LNCaP clone FGC (cell line): Measurements from ENCODE around the gene ACTN3.

Experiments used
- DNase-seq: peaks from one replicate; pipeline ENCODE4 v3.0.0-alpha.2; 2011; ENCODE audit warnings: low read depth
- H3K4me3 ChIP-seq: 2 replicates; pipeline ENCODE4 v1.5.1; 2011; ENCODE audit warnings: mild to moderate bottlenecking, low read depth, low read length, control low read depth
- CTCF ChIP-seq: IDR thresholded peaks from 2 replicates; pipeline ENCODE4 v1.5.1; 2012; ENCODE audit warnings: mild to moderate bottlenecking; ENCODE audit not compliant: control insufficient read depth, insufficient read depth; ENCODE audit errors: extremely low read depth

ACTN3 gene

GRCh38 chr11:66545701-66546367, 869 bp upstream of the ACTN3 start, which contains the start of gene ZDHHC24:
Gene ZDHHC24 (minus strand): TSS chr11:66546048. CDS start chr11:66546003, 45 bp downstream.
- H3K4me3 ChIP-seq: peak within 1 kb of the TSS; percentile 76
- peak; percentile 89 for DNase-seq
- no peak for TF ChIP-seq CTCF

- no peak for TF ChIP-seq CTCF
Observed at GRCh38 chr11:66546966-66547661, 411 bp downstream of the ACTN3 start.

GRCh38 chr11:66547662-66548009, 933 bp downstream of the ACTN3 start:
- DNase-seq: no peak
- H3K4me3 ChIP-seq: no peak overlapping the region
- no peak for TF ChIP-seq CTCF

More at GRCh38 chr11:66546966-66547661, 411 bp downstream of the ACTN3 start:
- no peak for DNase-seq
- H3K4me3 ChIP-seq: no peak overlapping the region

- TF ChIP-seq CTCF: no peak
- no peak for DNase-seq
- no peak overlapping the region for H3K4me3 ChIP-seq
Observed at GRCh38 chr11:66548041-66548440, 1.3 kb downstream of the ACTN3 start.

GRCh38 chr11:66548774-66549630, 2.3 kb downstream of the ACTN3 start:
- TF ChIP-seq CTCF: no peak
- no peak for DNase-seq

GRCh38 chr11:66549696-66550095, 3.0 kb downstream of the ACTN3 start:
- no peak overlapping the region for H3K4me3 ChIP-seq
- no peak for TF ChIP-seq CTCF
- DNase-seq: no peak

More at GRCh38 chr11:66548774-66549630, 2.3 kb downstream of the ACTN3 start:
- no peak overlapping the region for H3K4me3 ChIP-seq
